Cerebellar cortex (tissue), 1 donor: ENCODE measurements around the gene ANKH.
A peak's percentile ranks its signal among the peaks of the same experiment; 100 is the strongest.
"Not testable (repeated sequence)": the region's sequence is repeated elsewhere in the genome, so short reads cannot be mapped to it uniquely, and the experiment has no call there.

ENCODE experiments used
- DNase-seq: peaks from one replicate; pipeline ENCODE4 v3.0.0-alpha.2; 2015; ENCODE audit warnings: low spot score

ANKH gene

DNA sequence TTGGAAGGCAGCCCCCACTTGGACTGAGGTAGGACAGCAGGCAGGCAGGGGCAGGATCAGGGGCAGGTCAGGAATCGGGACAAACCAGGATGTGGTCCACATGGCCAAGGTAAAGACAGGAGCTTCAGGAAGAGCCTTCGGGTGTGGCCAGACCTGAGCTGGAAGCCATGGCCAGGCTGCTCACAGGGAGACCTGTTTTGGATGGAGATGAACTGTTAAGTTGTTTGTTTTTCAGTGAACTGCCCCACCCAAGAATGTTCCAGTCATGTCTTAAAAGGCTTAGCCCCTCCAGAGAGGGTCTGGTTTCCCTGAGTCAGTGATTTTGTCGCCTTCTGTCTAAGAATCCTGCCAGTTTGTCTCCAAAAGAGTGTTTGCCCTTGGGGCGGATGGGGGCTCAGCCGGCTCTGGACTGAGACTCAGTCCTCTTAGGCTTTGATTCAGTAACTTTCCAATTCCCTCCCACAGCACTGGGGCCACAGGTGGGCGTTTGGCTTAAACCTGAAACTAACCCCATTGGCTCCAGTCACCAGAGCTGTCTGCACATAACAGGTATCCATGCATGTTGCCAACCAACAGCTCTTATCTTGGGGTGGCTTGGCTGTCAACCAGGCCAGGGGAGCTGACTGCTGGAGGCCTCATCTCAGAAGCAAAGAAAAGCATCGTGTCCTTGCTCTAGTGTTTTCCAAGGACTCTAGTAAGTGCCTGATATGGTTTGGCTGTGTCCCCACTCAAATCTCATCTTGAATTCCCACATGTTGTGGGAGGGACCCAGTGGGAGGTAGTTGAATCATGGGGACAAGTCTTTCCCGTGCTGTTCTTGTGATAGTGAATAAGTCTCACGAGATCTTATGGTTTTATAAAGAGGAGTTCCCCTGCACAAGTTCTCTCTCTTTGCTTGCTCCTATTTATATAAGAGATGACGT is 11.3 kb upstream of the ANKH start:
- DNase-seq: no peak

DNA sequence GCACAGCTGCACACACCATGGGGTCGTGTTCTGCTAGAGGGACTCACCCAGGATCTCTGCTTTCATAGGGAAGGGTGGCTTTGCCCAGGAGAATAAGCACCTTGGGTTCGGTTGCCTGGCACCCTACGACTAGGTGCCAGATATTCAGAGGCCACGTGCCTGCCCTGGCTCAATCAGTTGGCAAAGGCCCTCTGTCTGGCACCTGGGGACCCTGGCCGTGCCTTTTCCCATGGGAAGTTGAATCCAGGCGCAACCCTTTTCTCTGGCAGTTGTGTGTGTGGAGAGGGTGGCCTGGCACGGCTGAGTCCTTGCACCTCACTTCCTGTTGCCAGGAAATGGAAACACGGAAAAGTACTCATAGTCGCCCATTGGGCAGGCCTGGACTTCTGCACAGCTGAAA is 10.2 kb upstream of the ANKH start:
- DNase-seq: no peak

DNA sequence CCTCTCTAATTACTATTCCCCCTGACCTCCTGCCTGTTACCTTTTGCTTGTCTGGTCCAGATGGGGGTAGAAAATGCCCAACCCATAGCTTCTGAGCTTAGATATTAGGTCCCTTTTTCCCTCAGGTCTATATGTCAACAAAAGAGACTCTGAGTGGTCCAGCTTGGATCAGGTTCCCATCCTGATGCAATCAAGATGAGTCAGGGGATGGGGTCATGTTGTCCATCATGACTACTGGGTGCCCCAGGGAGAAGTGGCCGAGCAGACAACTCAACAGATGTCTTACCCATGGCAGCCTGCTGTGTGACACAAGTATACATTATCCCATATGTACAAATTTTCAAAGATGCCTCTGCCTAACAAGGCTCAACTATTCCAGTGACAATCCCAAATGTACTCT is 9.1 kb upstream of the ANKH start:
- no peak for DNase-seq

- no peak for DNase-seq
These were observed 8.5 kb upstream of the ANKH start for GRCh38 chr5:14879937-14880589.

DNA sequence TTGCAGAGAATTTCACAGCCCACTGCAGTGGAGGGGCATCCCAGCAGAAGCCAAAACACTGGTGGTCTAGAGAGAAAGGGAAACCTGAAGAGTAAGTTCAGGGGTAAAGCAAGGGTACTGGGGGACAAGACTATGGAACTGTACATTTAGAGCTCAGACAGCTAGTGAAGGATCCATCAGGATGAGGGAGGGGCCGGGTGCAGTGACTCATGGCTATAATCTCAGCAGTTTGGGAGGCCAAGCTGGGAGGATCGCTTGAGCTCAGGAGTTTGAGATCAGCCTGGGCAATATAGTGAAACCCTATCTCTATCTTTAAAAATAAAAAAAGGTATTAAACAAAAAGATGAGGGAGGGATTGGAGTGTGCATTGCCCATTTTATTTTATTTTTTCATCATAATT is 7.8 kb upstream of the ANKH start:
- no peak for DNase-seq

GRCh38 chr5:14878192-14878591 is 6.6 kb upstream of the ANKH start:
- not testable (repeated sequence) for DNase-seq

DNA sequence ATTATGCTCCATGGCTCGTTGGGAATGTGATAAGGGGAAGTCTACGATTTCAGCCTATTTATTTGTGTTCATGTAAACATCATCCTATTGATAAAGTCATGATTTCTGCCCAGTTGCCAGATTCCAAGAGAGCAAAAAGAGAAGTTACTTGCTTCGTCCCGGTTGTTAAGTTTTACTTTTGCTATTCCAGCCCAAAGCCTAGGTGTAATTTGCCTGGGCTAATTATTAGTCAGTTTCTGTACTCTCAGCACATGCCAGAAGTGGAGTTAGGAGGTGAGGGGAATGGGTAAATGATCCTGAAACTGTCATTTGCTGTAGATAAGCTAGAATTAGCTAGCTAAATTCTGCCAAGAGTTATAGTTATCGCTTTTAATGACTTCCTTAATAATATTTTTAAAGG is 4.5 kb upstream of the ANKH start:
- DNase-seq: no peak

DNA sequence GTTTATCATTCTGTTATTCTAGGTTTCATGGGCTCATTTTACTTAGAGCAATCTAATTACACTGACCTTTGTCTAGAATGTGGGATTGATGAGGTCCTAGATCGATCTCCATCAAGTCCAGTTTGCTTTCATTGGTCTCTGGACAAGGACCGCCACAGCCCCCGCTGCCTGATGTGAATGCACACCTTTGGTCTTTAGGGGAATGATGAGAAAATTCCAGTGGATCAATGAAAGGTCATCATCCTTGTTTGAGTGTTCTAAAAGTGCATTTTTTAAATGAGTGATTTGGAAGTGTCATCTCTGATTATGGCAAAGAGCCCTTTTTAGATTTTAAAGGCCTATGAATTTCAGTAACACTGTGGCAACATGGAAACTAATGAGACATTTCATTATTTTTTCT is 2.2 kb upstream of the ANKH start:
- no peak for DNase-seq

DNA sequence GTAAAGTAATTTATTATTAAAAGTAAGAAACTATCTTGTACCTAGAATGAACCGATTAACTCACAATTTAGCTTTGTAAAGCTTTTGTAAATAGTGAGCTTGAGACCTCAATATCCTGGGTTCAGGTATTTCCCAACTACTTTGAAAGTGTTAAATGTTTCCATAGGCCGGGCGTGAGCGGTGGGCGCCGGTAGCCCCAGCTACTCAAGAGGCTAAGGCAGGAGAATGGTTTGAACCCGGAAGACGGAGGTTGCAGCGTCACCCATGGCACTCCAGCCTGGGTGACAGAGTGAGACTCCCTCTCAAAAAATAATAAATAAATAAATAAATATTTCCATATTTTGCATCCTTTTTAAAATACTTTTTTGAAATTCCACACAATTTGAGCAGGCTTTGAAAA is 1.5 kb upstream of the ANKH start:
- no peak for DNase-seq

DNA sequence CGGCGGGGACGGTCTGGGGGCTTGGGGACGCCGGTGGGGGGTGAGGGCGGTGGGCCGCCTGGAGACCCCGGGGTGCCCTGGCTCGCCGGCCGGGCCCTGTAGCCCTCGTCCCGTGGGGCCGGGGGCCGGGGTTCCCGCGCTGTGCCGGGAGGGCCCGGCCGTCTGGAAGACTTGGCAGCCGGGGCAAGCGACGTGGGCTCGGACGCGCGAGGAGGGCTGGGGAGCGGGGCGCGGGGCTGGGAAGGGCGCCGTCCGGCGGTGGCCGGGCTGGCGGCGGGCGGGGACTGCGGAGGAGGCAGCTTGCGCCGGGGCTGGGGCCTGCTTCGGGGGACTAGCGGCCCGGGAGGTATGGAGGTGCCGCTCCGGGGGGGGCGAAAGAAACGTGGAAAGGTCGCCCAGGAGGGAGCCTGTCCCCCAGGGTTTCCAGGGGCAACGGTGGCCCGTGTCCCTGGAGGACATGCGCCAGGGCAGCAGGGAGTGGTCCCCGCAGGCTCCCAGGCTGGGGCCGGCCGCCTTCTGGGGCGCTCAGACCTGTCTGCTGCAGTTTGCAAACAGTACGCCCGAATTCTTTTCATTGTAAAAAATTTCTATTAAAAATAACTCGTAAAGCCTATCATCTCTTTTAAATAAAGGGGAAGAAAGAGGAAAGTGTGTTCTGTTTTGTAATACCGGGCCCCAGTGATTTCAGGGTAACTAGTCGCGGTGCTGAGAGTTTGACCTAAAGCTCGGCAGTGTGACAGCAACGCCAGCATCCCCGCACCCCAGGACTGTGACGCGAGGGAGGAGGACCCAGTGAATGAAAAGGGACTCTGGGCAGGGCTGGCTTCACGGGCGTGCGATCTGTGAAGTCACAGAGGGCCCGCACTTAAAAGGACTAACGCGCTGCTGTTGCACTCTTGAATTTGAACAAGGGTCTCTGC is 752 bp upstream of the ANKH start:
- DNase-seq: peak; percentile 64

DNA sequence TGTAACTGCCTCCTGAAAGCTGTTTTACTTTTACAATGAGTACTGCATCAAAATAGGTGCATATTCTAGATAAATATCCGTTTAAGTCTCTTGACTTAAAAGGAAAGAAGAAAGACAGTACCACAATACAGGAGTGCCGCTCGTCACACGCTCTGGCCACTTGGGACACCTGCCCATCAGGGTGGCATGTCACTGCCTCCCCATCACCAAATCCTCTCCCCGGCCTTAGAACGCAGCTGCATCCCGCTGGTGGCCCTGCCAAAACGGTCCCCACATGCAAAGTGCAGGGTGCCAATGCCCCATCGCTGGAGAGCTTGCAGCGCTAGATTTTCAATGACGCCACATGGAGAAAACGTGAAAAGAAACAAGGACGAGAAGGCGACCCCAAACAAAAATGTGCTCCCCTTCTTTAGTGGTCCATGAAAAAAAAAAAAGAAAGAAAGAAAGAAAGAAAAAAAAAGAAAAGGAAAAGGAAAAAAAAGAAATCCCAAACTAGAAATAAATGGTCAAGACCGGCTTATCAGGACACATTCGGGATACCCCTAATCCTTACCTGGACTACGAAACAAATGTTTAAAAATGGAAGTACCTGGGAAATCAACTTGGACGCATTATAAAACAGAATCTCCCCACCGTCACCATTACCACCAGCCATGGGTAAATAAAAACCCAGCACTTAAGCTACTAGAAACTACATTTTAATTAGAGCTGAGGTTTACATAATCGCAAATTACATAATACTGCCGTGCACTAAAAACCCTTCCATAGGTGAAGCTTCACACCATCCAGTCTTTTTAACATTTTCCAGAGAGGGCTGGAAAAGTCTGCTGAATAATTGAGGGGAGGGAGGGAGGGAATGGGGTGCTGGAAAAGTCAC is 1.0 kb downstream of the ANKH start:
- peak; percentile 71 for DNase-seq

GRCh38 chr5:14869668-14870164 is 1.9 kb downstream of the ANKH start:
- peak; percentile 55 for DNase-seq

- no peak for DNase-seq
These were observed 2.3 kb downstream of the ANKH start for GRCh38 chr5:14869233-14869632.

GRCh38 chr5:14868771-14869170 is 2.8 kb downstream of the ANKH start:
- no peak for DNase-seq

DNA sequence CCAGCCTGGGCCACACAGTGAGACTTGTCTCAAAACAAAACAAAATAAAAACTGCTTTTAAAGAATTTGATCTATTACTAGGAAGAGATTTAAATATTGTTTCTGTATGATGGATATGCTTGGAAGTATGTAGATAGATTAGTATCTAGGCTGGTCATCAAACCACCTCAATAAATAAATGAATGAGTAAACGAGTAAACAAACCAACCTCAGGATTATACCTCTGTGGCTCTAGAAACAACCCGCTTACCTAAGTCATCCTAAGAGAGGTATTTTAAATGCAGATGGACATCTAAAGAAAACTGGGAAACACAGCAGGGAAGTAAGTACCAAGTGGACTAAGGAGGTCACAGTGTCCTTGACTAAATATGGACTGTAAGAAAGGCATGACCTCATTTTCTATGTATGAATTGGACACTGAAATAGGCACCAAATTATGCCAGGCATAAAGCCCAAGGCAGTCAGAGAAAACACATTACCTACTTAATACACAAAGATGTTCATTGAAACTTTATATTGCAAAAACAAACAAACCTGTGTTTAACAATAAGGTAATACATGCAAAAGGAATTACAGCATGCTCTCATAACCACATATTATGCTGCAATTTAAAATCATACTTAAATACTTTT is 7.3 kb downstream of the ANKH start:
- DNase-seq: peak; percentile 34

GRCh38 chr5:14863105-14863504 is 8.5 kb downstream of the ANKH start:
- no peak for DNase-seq

- DNase-seq: no peak
These were observed 10.3 kb downstream of the ANKH start for GRCh38 chr5:14861123-14861765.

GRCh38 chr5:14859980-14860379 is 11.6 kb downstream of the ANKH start:
- DNase-seq: peak; percentile 69

DNA sequence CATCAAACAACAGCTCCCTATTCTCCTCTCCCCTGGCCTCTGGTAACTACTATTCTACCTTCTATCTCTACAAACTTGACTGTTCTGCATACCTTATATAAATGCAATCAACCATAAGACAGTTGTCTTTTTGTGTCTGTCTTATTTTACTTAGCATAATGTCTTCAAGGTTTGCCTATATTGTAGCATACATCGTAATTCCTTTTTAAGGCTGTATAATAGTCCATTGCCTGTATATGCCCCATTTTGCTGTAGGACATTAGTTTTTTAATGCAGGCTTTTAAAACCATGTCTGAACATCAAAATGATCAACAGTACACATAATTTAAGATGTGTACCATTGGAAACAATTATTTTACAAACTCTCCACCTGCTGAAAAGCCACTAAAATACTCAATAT is 12.4 kb downstream of the ANKH start:
- no peak for DNase-seq

DNA sequence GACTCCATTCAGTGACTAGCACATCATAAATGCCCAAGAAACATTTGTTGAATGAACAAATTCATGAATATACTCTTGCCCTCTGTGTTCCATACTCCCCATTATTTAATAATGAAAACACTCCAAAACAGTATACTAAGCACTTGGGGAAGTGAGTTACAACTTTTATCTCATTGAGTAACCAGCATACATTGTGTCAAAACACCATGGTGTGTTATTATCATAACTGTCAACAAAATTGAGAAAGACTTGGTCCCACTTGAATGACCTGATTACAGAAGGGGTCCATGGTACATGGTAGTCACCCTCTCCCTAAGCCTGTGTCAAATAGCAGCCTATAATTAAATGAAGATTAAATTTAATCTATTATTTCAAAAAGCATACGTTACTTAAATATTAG is 16.2 kb downstream of the ANKH start:
- no peak for DNase-seq
